Omental fat pad (tissue), 4 donors: ENCODE results near the gene SH3BGR. TPM values are rescaled to one million over a fixed set of nuclear protein-coding genes. Genes with fewer than 3 reads are reported as not detected.

Source experiments
- ATAC-seq: fragments of 150-250 bp; one replicate; pipeline ENCODE4 v1.9.1; 2016; ENCODE audit warnings: mild to moderate bottlenecking, moderate library complexity; ENCODE audit not compliant: low FRiP score
- DNase-seq: peaks from one replicate; pipeline ENCODE4 v3.0.0-alpha.2; 2019; ENCODE audit warnings: low spot score
- total RNA-seq, 4 donors: library from RNA; depleted of rRNA; stranded (reverse); fragments of >200 nt; gene quantifications; one replicate each; pipeline ENCODE4 v1.1.0, GENCODE V29; 2016
- TF ChIP-seq, protein P1 (sequence below), 3 donors: fragments of 450-650 bp; IDR thresholded peaks; one replicate each; pipeline ENCODE4 v1.5.1; 2016 to 2017; ENCODE audit warnings: antibody characterized with exemption in 3 of 3, mild to moderate bottlenecking in 3 of 3, moderate library complexity in 2 of 3

SH3BGR gene
- total RNA-seq, 4 donors from 2014 or later = 3.5 to 42.0 (median 4.7) TPM

DNA sequence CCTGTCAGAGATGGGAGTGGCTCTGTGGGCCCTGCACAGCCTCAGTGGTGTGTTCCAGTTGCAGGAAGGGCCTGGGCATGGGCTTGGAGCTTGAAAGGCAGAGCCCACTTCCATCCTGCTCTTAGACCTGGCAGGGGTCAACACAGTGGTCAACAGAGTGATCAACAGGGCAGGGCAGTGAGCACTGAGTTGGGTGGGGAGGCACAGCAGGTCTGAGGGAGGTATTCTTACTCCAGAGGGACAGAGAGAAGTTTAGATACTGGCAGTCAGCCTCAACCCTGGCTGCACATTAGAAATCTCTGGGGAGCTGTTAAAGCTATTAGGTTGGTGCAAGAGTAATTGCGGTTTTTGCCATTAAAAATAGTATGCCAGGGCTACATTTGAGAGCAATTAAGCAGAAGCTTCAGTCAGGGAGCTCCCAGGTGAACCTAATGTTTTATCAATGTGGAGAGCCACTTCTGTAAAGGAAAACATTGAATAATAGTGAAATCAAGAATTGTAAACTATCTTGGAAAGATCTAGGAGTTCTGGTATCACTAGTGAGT lies 37.7 kb downstream of the SH3BGR start:
- no peak for DNase-seq
- TF ChIP-seq, protein P1, sequence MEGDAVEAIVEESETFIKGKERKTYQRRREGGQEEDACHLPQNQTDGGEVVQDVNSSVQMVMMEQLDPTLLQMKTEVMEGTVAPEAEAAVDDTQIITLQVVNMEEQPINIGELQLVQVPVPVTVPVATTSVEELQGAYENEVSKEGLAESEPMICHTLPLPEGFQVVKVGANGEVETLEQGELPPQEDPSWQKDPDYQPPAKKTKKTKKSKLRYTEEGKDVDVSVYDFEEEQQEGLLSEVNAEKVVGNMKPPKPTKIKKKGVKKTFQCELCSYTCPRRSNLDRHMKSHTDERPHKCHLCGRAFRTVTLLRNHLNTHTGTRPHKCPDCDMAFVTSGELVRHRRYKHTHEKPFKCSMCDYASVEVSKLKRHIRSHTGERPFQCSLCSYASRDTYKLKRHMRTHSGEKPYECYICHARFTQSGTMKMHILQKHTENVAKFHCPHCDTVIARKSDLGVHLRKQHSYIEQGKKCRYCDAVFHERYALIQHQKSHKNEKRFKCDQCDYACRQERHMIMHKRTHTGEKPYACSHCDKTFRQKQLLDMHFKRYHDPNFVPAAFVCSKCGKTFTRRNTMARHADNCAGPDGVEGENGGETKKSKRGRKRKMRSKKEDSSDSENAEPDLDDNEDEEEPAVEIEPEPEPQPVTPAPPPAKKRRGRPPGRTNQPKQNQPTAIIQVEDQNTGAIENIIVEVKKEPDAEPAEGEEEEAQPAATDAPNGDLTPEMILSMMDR (IDR thresholded peaks at IDR 0.05) = no peak
- ATAC-seq = no peak

DNA sequence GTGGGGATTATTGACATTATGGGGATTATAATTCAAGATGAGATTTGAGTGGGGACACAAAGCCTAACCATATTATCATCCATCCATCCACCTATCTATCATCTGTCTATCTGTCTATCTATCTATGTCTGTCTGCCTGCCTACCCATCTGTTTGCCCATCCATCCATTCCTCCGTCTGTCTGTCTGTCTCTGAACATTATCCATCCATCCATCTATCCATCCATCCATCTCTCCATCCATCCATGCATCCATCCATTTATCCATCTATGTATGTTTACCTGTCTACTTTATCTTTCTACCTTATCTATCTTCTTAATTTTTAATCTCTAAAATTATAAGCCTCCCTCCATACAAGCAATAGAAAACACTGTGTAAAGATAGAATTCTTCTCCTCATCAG lies 47.4 kb downstream of the SH3BGR start:
- ATAC-seq (no peak), DNase-seq (no peak)
- TF ChIP-seq, protein P1 (IDR thresholded peaks at IDR 0.05) = no peak

DNA sequence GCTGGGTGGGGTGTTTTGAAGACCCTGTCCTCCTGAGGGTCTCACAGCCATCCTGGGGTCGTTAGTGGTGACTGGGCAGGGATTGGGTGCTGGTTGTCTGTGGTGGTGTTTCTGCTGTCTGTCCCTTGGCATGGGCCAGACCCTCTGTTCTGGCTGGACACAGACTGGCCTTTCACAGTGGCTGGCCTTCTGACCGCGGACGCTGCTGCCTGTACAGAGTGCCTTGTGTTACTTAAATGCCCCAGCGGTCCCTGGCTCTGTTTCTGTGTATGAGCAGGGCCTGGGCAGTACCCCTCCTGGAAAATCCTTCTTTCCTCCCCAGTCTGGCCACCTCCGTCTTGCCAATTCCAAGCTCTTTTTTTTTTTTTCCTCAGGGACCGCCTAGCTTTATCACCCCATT lies 50.9 kb downstream of the SH3BGR start:
- ATAC-seq (no peak), DNase-seq (no peak)
- TF ChIP-seq, protein P1 (IDR thresholded peaks at IDR 0.05) = no peak

DNA sequence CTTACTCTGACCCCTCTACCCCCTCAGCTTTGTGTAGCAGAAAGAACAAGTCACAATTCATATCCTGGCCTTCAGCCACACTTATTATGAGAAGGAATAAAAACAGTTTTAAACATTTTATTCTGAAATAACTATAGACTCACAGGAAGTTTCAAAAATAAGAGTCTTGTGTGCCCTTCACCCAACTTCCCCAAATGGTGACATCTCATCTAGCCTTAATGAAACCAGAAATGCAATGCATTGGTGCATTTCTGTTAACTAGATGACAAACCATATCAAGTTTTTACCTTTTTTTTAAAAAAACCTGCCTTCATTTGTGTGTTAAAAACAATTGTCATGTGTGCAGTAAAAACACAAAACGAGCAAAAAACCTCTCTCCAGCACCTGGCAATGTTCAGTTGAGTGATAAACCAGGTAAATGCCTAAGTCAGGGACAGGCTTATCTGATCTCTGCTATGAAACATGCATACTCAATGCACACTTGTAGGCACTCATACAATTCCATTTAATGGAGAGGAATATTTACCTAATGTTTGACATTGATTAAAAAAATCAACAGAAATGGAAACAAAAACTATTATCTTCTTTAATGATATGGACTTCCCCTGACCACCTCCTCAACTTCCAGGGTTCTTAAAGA lies 51.5 kb downstream of the SH3BGR start:
- ATAC-seq = no peak
- TF ChIP-seq, protein P1 (IDR thresholded peaks at IDR 0.05) = no peak
- no peak for DNase-seq

DNA sequence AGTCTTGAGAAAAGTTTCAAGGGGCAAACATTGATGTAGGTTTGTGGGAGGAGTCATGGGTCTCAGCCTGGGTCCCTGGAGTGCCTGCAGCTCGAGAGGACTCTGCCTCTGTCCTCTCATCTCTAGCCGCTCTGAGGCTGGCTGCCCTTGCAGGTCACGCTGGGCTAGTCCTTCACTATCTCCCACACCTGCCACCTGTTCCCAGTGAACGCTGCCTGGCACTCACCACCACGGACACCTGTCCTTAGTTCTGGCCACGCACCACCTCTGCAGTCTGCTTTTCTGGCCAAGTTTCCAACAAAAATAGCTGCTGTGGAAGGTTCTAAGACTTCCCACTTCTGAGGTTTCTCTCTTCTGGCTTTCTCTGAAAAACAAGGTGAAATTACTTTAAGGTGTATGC lies 52.5 kb downstream of the SH3BGR start:
- TF ChIP-seq, protein P1 (IDR thresholded peaks at IDR 0.05) = no peak
- no peak for ATAC-seq
- DNase-seq = no peak

DNA sequence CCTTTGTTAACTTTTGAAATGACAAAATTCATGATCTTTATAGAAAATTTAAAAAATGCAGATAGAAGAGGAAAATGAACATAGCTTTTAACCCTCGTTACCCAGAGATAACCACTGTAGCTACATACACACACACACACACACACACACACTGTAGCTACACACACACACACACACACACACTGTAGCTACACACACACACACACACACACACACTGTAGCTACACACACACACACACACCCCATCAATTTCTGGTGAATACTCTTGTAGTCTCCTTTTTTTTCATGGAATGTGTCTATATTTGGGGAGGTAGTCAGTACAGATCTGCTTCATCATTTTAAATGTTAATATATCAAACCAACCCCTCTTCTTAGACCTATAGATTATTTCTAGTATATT lies 58.5 kb downstream of the SH3BGR start:
- TF ChIP-seq, protein P1 (IDR thresholded peaks at IDR 0.05) = no peak
- no peak for DNase-seq
- no peak for ATAC-seq

DNA sequence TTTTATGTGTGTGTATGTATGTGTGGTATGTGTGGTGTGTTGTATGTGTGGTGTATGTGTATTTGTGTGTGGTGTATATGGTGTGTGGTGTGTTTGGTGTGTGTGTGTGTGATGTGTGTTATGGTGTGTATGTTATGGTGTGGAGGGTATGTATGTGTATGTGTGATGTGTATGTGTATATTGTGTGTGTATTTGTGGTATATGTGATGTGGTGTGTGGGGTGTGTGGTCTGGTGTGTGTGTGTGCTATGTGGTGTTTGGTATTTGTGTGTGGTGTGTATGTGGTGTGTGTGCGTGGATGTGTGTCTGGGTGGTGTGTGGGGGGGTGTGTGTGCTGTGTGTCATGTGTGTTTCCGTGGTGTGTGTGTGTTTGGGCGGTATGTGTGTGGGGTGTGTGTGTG lies 59.3 kb downstream of the SH3BGR start:
- TF ChIP-seq, protein P1 (IDR thresholded peaks at IDR 0.05) = no peak
- no peak for ATAC-seq
- DNase-seq = no peak
